Right lobe of liver (tissue), 6 donors: ENCODE results near the gene ITPRID1. TPM values are rescaled to one million over a fixed set of nuclear protein-coding genes. Genes with fewer than 3 reads are reported as not detected.

Experiments used
- ATAC-seq, 4 donors: fragments of 200-7000 bp; cut with Tn5 transposase; one replicate each; pipeline ENCODE4 v1.9.1; 2020; ENCODE audit warnings: mild to moderate bottlenecking in 4 of 4, moderate library complexity in 4 of 4
- DNase-seq, 3 donors: peaks; one replicate each; pipeline ENCODE4 v3.0.0-alpha.2; 2020
- H3K27ac ChIP-seq, 3 donors: fragments of 200-600 bp; one replicate each; pipeline ENCODE4 v1.8.0; 2022
- H3K27me3 ChIP-seq, 2 donors: fragments of 200-600 bp; one replicate each; pipeline ENCODE4 v1.8.0; 2022
- H3K36me3 ChIP-seq, 4 donors: fragments of 200-600 bp; sonication (generic) in 1 of 4; one replicate each; pipeline versions ENCODE4 v1.5.1 to v1.8.0; 2017 to 2022; ENCODE audit warnings: control low read depth in 1 of 4
- H3K4me1 ChIP-seq, 4 donors: fragments of 200-600 bp; sonication (generic) in 1 of 4; one replicate each; pipeline versions ENCODE4 v1.5.1 to v1.8.0; 2017 to 2022; ENCODE audit warnings: control low read depth in 1 of 4
- H3K4me3 ChIP-seq, 3 donors: fragments of 200-600 bp; one replicate each; pipeline ENCODE4 v1.8.0; 2022
- H3K9me3 ChIP-seq, 4 donors: fragments of 200-600 bp; sonication (generic) in 1 of 4; one replicate each; pipeline versions ENCODE4 v1.5.1 to v1.8.0; 2017 to 2022; ENCODE audit warnings: control low read depth in 1 of 4
- CTCF ChIP-seq, 4 donors: fragments of 200-600 bp in 3 of 4; fragments of 450-650 bp in 1 of 4; IDR thresholded peaks; one replicate each; pipeline versions ENCODE4 v1.5.1 to v1.8.0; 2016 to 2022; ENCODE audit warnings: antibody characterized with exemption in 4 of 4, mild to moderate bottlenecking in 2 of 4
- POLR2A ChIP-seq: fragments of 450-650 bp; IDR thresholded peaks from one replicate; pipeline ENCODE4 v1.6.1; 2017; ENCODE audit warnings: antibody characterized with exemption, mild to moderate bottlenecking
- WGBS: methylation state at CpG from one replicate; pipeline ENCODE4 v1.1.6; 2018; ENCODE audit warnings: low coverage, low lambda C conversion rate; ENCODE audit not compliant: insufficient coverage; ENCODE audit errors: missing lambda C conversion rate; 5-methylcytosine and 5-hydroxymethylcytosine counted together
- intact Hi-C, 2 donors: fragments of 100-400 bp; cut with DNase I; formaldehyde crosslinking; loops; one replicate each; pipeline versions ENCODE4 v1.11.2 to v1.14.1; 2022
- total RNA-seq, 6 experiments: library from RNA; depleted of rRNA in 2 of 6; stranded (reverse); fragments of >200 nt in 2 of 6; fragmentation: NEBNext Ultra II Directional in 3 of 6; extraction: Animal tissue kit (Norgen Biotek cat#: 25700) in 3 of 6; gene quantifications; one replicate each; pipeline versions ENCODE4 v1.1.0 to v1.2.4, GENCODE V29; 2016 to 2023
- donor health status: DM: no; HTN: yes; CAD: no.
- donor health status: DM: no; HTN: no; CAD: no.
- donor health status: DM: no; HTN: no; CAD: no.
- donor health status: DM: no; HTN: yes; CAD: no.
- donor health status: DM: no; HTN: yes; CAD: no.

The ITPRID1 gene
- total RNA-seq, 6 experiments from 2014 or later: not detected

- ATAC-seq: no peak
- intact Hi-C loops: no loop called here
- Histone ChIP-seq H3K27me3 (no peaks in the 10 kb centered on the region), H3K36me3 (no peaks in the 10 kb centered on the region), H3K4me1 (no peaks in the 10 kb centered on the region), H3K27ac (no peak overlapping the region), H3K4me3 (no peak overlapping the region), H3K9me3 (no peaks in the 10 kb centered on the region)
- no peak for TF ChIP-seq POLR2A
- no peak for TF ChIP-seq CTCF (IDR thresholded peaks at IDR 0.05)
- DNase-seq: no peak
Measured at GRCh38 chr7:31553661-31554081, 39.8 kb downstream of the ITPRID1 start.

- intact Hi-C loops: no loop called here
- H3K27ac ChIP-seq: no peak overlapping the region
- no peaks in the 10 kb centered on the region for H3K4me1 ChIP-seq
- DNase-seq: no peak
- H3K27me3 ChIP-seq: no peaks in the 10 kb centered on the region
- WGBS: 50% methylated on average over 1 of the region's 1 CpG
- H3K36me3 ChIP-seq: no peaks in the 10 kb centered on the region
- TF ChIP-seq CTCF (IDR thresholded peaks at IDR 0.05): no peak
- no peak for TF ChIP-seq POLR2A
- ATAC-seq: no peak
- H3K9me3 ChIP-seq: no peaks in the 10 kb centered on the region
- no peak overlapping the region for H3K4me3 ChIP-seq
Measured at GRCh38 chr7:31562002-31562401, 48.1 kb downstream of the ITPRID1 start.

- Histone ChIP-seq H3K27me3 (no peaks in the 10 kb centered on the region), H3K36me3 (no peaks in the 10 kb centered on the region), H3K27ac (no peak overlapping the region), H3K9me3 (no peaks in the 10 kb centered on the region), H3K4me3 (no peak overlapping the region), H3K4me1 (no peaks in the 10 kb centered on the region)
- WGBS: 17% methylated on average over 5 of the region's 5 CpGs
- intact Hi-C loops: no loop called here
- DNase-seq (no peak), ATAC-seq (no peak)
- TF ChIP-seq POLR2A (no peak), CTCF (IDR thresholded peaks at IDR 0.05) (no peak)
Measured at GRCh38 chr7:31563522-31563921, 49.6 kb downstream of the ITPRID1 start.

- no peaks in the 10 kb centered on the region for H3K27me3 ChIP-seq
Measured at GRCh38 chr7:31563951-31564350, 50.1 kb downstream of the ITPRID1 start.

More at GRCh38 chr7:31563951-31564350, 50.1 kb downstream of the ITPRID1 start:
- Histone ChIP-seq H3K36me3 (no peaks in the 10 kb centered on the region), H3K4me3 (no peak overlapping the region), H3K4me1 (no peaks in the 10 kb centered on the region), H3K9me3 (no peaks in the 10 kb centered on the region), H3K27ac (no peak overlapping the region)
- intact Hi-C loops: no loop called here
- DNase-seq (no peak), ATAC-seq (no peak)
- no peak for TF ChIP-seq POLR2A
- TF ChIP-seq CTCF (IDR thresholded peaks at IDR 0.05): no peak
- 56% methylated on average over 3 of the region's 3 CpGs for WGBS
